ENCODE results near the gene C3orf18.

C3orf18 gene

GRCh38 chr3:50542177-50543034, 25.1 kb downstream of the C3orf18 start:
- no peaks in the 10 kb centered on the region for H3K4me1 ChIP-seq (ENCODE audit: control insufficient read depth in 1 of 2, insufficient read depth in 1 of 2, low read depth in 1 of 2, low read length in 1 of 2)
- TF ChIP-seq CTCF (IDR thresholded peaks at IDR 0.05): peak; percentile 81
- H3K27ac ChIP-seq: no peak overlapping the region
- no peaks in the 10 kb centered on the region for H3K9me3 ChIP-seq
- no peaks in the 10 kb centered on the region for H3K36me3 ChIP-seq
- no peak overlapping the region for H3K4me3 ChIP-seq (ENCODE audit: low read depth in 1 of 2, low read length in 1 of 2)
- H3K27me3 ChIP-seq: peaks cover 34% of the 10 kb centered on the region

- Histone ChIP-seq H3K4me3 (ENCODE audit: low read depth in 1 of 2, low read length in 1 of 2) (no peak overlapping the region), H3K27me3 (peaks cover 40% of the 10 kb centered on the region), H3K36me3 (no peaks in the 10 kb centered on the region), H3K27ac (no peak overlapping the region), H3K9me3 (no peaks in the 10 kb centered on the region), H3K4me1 (ENCODE audit: control insufficient read depth in 1 of 2, insufficient read depth in 1 of 2, low read depth in 1 of 2, low read length in 1 of 2) (no peaks in the 10 kb centered on the region)
- no peak for TF ChIP-seq CTCF (IDR thresholded peaks at IDR 0.05)
These were observed 27.9 kb downstream of the C3orf18 start for GRCh38 chr3:50539356-50540286.

GRCh38 chr3:50537421-50538129, 30.0 kb downstream of the C3orf18 start:
- Histone ChIP-seq H3K4me1 (ENCODE audit: control insufficient read depth in 1 of 2, insufficient read depth in 1 of 2, low read depth in 1 of 2, low read length in 1 of 2) (no peaks in the 10 kb centered on the region), H3K36me3 (no peaks in the 10 kb centered on the region), H3K4me3 (ENCODE audit: low read depth in 1 of 2, low read length in 1 of 2) (no peak overlapping the region), H3K27ac (no peak overlapping the region), H3K9me3 (no peaks in the 10 kb centered on the region), H3K27me3 (peaks cover 47% of the 10 kb centered on the region)
- no peak for TF ChIP-seq CTCF (IDR thresholded peaks at IDR 0.05)

- H3K27ac ChIP-seq: no peak overlapping the region
- TF ChIP-seq CTCF (IDR thresholded peaks at IDR 0.05): no peak
- H3K27me3 ChIP-seq: peaks cover 56% of the 10 kb centered on the region
These were observed 30.9 kb downstream of the C3orf18 start for GRCh38 chr3:50536471-50537180.

More at GRCh38 chr3:50536471-50537180, 30.9 kb downstream of the C3orf18 start:
- H3K9me3 ChIP-seq: no peaks in the 10 kb centered on the region
- H3K4me3 ChIP-seq (ENCODE audit: low read depth in 1 of 2, low read length in 1 of 2): no peak overlapping the region
- H3K4me1 ChIP-seq (ENCODE audit: control insufficient read depth in 1 of 2, insufficient read depth in 1 of 2, low read depth in 1 of 2, low read length in 1 of 2): no peaks in the 10 kb centered on the region
- no peaks in the 10 kb centered on the region for H3K36me3 ChIP-seq
